GM11168 (cell line): ENCODE results near the gene SLC31A1.
"Not testable (repeated sequence)": the region's sequence is repeated elsewhere in the genome, so short reads cannot be mapped to it uniquely, and the experiment has no call there.

Source experiments
- in situ Hi-C: fragments of 300-500 bp; cut with MboI; formaldehyde crosslinking; loops from one replicate; pipeline ENCODE4 v1.12.0; 2022; ENCODE audit warnings: low sequenced_read_pairs; ENCODE audit not compliant: unreplicated experiment

Gene SLC31A1

GRCh38 chr9:113219969-113220368 is 1.4 kb upstream of the SLC31A1 start:
- in situ Hi-C loops, result no loop called here

- in situ Hi-C loops, result no loop called here
Measured at GRCh38 chr9:113220467-113221002, 809 bp upstream of the SLC31A1 start.

GRCh38 chr9:113221800-113222481 is 597 bp downstream of the SLC31A1 start:
- in situ Hi-C loops, result no loop called here

DNA sequence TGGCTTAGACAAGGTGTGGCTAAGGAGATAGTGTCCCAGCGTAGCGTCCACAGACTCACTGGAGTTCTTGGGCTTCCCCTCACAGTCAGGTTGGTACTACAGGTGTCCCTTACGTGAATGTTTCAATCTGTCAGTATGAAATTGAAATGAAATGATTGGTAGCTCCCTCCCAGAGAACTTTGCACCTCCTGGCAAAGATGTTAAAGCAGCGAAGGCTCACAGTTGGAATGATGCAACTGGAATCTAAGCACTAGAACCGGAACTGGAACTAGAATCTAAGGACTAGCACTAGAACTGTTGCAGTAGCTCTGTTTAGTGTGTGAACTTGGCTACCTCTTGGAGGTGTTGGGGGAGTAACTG is 1.1 kb downstream of the SLC31A1 start:
- in situ Hi-C loops, result no loop called here

- in situ Hi-C loops, result no loop called here
Measured at GRCh38 chr9:113223963-113224362, 2.6 kb downstream of the SLC31A1 start.

DNA sequence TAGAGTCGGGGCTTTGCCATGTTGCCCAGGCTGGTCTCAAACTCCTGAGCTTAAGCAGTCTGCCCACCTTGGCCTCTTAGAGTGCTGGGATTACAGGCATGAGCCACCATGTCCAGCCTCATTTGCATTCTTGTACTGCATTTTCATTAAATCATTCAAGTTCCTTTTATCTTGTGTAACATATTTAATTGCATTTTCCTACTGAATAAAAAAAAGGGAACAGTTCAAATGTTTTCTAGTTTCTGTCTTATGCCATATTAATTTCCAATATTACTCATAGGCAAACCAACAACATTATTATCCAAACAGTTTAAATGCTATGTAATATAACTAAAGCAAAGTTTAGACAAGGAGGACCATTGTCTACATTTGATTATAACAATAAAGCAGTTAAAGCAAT is 6.1 kb downstream of the SLC31A1 start:
- in situ Hi-C loops, result no loop called here

GRCh38 chr9:113228130-113228665 is 6.9 kb downstream of the SLC31A1 start:
- in situ Hi-C loops, result no loop called here

- in situ Hi-C loops, result no loop called here
Measured at GRCh38 chr9:113231701-113232100, 10.4 kb downstream of the SLC31A1 start.

DNA sequence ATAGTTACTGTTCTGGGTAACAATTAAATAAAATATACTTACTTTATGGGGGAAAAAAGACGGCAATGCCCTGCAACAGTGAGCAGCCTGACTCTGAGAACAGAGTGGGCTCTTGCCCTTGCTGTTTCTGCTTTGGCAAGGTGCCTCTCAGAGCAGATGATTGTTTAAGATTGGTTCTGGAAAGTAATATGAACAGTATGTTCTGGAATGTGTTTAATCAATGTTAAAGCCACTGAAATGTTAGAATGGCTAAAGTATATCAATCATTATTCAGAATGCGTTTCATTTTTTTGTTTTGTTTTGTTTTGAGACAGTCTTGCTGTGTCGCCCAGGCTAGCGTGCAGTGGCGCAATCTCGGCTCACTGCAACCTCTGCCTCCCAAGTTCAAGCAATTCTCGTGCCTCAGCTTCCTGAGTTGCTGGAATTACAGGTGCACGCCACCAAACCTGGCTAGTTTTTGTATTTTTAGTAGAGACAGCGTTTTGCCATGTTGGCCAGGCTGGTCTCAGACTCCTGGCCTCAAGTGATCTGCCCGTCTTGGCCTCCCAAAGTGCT is 14.4 kb downstream of the SLC31A1 start:
- in situ Hi-C loops, result not testable (repeated sequence)

GRCh38 chr9:113237026-113237425 is 15.7 kb downstream of the SLC31A1 start:
- in situ Hi-C loops, result no loop called here

DNA sequence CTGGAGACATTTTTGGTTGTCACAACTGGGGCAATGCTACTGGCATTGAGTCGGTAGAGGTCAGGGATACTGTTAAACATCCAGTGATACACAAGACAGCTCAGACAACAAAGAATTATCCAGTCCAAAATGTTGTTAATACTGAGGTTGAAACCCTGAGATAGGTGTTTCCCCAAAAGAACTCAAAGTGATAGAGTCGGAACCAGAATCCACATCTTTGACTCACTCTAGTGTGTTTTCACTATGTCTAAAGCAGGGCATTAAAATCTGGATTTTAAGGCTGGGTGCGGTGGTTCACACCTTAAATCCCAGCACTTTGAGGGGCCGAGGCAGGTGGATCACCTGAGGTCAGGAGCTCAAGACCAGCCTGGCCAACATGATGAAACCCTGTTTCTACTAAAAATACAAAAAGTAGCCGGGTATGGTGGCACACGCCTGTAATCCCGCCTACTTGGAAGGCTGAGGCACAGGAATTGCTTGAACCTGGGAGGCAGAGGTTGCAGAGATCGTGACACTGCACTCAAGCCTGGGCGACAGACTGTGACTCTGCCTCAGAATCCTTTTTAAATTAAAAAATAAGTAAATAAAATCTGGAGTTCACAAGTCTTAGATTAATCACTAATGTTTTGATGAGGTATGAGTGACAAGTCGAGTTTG is 17.0 kb downstream of the SLC31A1 start:
- in situ Hi-C loops, result no loop called here

DNA sequence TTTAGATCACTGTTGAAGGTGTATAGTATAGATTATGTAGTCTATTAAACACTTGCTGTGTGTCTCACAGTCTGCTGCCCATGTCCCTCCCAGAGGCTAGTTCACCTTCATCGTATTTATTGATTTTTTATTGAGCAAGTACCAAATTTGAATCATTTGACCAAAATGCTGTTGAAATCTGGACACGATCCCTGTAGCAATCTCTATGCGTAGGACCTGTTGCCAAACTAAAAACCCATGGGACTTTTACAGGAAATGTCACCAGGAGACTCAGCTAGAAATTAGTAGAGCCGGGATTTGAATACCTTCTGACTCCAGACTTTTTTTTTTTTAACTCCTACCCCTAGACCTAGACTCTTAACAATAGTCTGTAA is 17.5 kb downstream of the SLC31A1 start:
- in situ Hi-C loops, result no loop called here

DNA sequence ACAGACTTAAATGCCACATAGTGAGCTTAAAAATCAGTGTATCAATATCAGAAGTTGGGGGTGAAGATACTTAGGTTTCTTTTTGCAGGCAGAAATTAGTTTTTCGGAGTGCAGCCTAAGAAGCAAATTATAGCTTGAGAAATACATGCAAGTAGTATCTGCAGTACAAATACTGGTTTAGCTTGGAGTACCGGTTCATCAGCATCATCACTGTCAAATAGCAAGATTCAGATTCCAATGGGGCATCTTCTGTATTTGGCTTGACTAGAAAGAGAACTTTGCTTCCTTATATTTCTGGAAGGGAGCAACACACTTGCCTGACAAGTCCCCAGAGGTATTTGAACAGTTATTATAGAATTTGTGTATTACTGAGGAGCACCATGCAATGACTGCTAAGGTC is 19.8 kb downstream of the SLC31A1 start:
- in situ Hi-C loops, result no loop called here

- in situ Hi-C loops, result no loop called here
Measured at GRCh38 chr9:113244556-113244955, 23.2 kb downstream of the SLC31A1 start.

GRCh38 chr9:113245894-113246293 is 24.6 kb downstream of the SLC31A1 start:
- in situ Hi-C loops, result no loop called here

DNA sequence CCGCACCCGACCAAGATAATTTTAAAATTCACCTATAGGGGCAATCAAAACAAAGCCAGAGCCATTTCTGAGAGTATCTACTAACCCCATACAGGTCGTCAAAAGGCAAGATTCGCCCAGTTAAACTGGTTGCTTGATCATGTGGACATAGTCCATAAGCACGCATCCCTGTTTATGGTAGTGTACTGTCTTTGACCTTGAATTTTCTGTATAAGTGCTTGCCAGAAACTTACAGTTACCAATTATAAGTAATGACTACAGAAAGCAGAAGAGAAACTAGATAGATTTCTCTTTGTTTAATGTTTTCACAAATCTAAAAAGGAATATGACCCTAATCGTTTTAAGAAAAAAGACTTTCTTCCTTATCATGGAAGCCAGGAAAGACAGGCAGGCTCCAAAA is 25.6 kb downstream of the SLC31A1 start:
- in situ Hi-C loops, result no loop called here

GRCh38 chr9:113247640-113248039 is 26.3 kb downstream of the SLC31A1 start:
- in situ Hi-C loops, result no loop called here

- in situ Hi-C loops, result not testable (repeated sequence)
Measured at GRCh38 chr9:113249661-113250060, 28.3 kb downstream of the SLC31A1 start.

DNA sequence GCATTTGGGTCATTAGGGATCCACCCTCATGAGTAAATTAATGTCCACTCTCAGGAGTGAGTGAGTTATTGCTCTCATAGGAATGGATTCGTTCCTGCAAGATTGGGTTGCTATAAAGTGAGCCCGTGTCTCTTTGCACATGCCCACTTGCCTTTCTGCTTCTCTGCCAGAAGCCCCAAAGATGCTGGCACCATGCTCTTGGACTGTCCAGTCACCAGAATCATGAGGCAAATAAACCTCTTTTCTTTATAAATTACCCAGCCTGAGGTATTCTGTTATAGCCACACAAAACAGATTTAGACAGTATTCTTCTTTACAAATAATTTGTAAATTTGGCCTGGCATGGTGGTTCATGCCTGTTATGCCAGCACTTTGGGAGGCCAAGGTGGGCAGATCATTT is 29.5 kb downstream of the SLC31A1 start:
- in situ Hi-C loops, result no loop called here

DNA sequence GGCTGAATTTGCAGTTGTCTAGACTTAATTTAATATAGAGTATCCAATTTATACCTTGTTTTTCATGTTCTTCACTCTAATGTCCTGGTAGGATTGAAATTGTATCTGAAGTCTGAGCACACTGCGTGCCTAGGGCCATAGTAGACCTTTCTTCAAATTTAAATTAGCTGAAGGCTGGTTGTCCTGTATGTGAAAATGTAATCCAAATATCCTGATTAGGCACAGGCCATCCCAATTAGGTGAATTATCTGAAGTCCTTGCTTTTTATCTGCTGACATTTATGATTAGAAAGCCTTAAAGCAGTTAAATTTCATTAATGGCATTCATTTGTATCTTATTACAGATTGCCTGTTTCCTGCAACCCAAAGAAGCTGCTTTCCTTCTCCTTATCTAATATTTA is 33.6 kb downstream of the SLC31A1 start:
- in situ Hi-C loops, result no loop called here

- in situ Hi-C loops, result no loop called here
Measured at GRCh38 chr9:113255438-113255837, 34.1 kb downstream of the SLC31A1 start.
